Common myeloid progenitor, CD34-positive (primary cell): ENCODE results near the gene EBF4.

Experiments
- CTCF ChIA-PET: fragments of 350-600 bp; sonication (Branson Sonifier 250); formaldehyde crosslinking; loops from one replicate; lab custom pipeline; 2021; ENCODE audit warnings: antibody characterized with exemption; lab: Charles Lee
- POLR2A ChIA-PET: fragments of 350-600 bp; sonication (Branson Sonifier 250); formaldehyde crosslinking; loops from one replicate; lab custom pipeline; 2021; ENCODE audit warnings: antibody characterized with exemption; lab: Charles Lee
- DNase-seq, 3 donors: peaks; one replicate each; pipeline versions ENCODE4 v3.0.0 to v3.0.0-alpha.2; 2013
- H3K27ac ChIP-seq, 2 experiments: 1 replicate in 1 of 2; 2 replicates in 1 of 2; pipeline ENCODE4 v1.7.0; 2013; ENCODE audit warnings: inconsistent platforms in 2 of 2, low read length in 2 of 2, mild to moderate bottlenecking in 2 of 2, low read depth in 1 of 2, moderate library complexity in 1 of 2; ENCODE audit not compliant: severe bottlenecking in 2 of 2, insufficient read depth in 1 of 2, poor library complexity in 1 of 2
- H3K27me3 ChIP-seq, 5 experiments: replicated peaks in 2 of 5; 1 replicate in 3 of 5; 2 replicates in 2 of 5; pipeline versions ENCODE4 v1.6.1 to v1.7.0; 2013; ENCODE audit warnings: low read length in 4 of 5, mild to moderate bottlenecking in 2 of 5, moderate library complexity in 2 of 5, inconsistent platforms in 1 of 5; ENCODE audit not compliant: insufficient read depth in 5 of 5, control insufficient read depth in 4 of 5
- H3K36me3 ChIP-seq, 4 experiments: 1 replicate in 2 of 4; 2 replicates in 2 of 4; pipeline versions ENCODE4 v1.6.1 to v1.7.0; 2013; ENCODE audit warnings: low read length in 3 of 4, control low read depth in 1 of 4, mild to moderate bottlenecking in 1 of 4; ENCODE audit not compliant: control insufficient read depth in 4 of 4, insufficient read depth in 4 of 4
- H3K4me1 ChIP-seq, 4 experiments: 1 replicate in 3 of 4; 2 replicates in 1 of 4; pipeline versions ENCODE4 v1.6.1 to v1.7.1; 2013; ENCODE audit warnings: low read length in 3 of 4, mild to moderate bottlenecking in 3 of 4, control low read depth in 1 of 4, inconsistent platforms in 1 of 4, moderate library complexity in 1 of 4; ENCODE audit not compliant: control insufficient read depth in 4 of 4, insufficient read depth in 4 of 4; ENCODE audit errors: control extremely low read depth in 1 of 4
- H3K4me3 ChIP-seq, 7 experiments: 1 replicate in 4 of 7; 2 replicates in 3 of 7; pipeline versions ENCODE4 v1.5.1 to v1.7.0; 2013; ENCODE audit warnings: mild to moderate bottlenecking in 7 of 7, low read length in 6 of 7, moderate library complexity in 6 of 7, inconsistent platforms in 2 of 7, low read depth in 2 of 7, control low read depth in 1 of 7; ENCODE audit not compliant: insufficient read depth in 4 of 7, control insufficient read depth in 1 of 7; ENCODE audit errors: extremely low read depth in 1 of 7
- H3K9me3 ChIP-seq, 5 experiments: 1 replicate in 4 of 5; 2 replicates in 1 of 5; pipeline versions ENCODE4 v1.6.1 to v1.7.1; 2013; ENCODE audit warnings: low read length in 4 of 5, mild to moderate bottlenecking in 2 of 5, inconsistent platforms in 1 of 5, low read depth in 1 of 5, moderate library complexity in 1 of 5; ENCODE audit not compliant: control insufficient read depth in 4 of 5, insufficient read depth in 2 of 5; ENCODE audit errors: control extremely low read depth in 1 of 5
- WGBS: methylation state at CpG from one replicate; pipeline ENCODE4 v1.1.5; 2013; ENCODE audit not compliant: insufficient coverage; 5-methylcytosine and 5-hydroxymethylcytosine counted together

EBF4 gene

GRCh38 chr20:2778602-2779321 lies 86.2 kb downstream of the EBF4 start:
- H3K9me3 ChIP-seq: peaks cover 0 to 7% (median 2%) of the 10 kb centered on the region in 5 experiments
- ChIA-PET CTCF (interaction anchor here (1.0 kb wide), 2 partner anchors 24 to 914 kb away, joined by 3 to 4 read pairs; no protein-coding TSS in a partner anchor), POLR2A (no interaction called here)
- DNase-seq: no peak
- no peaks in the 10 kb centered on the region for H3K4me1 ChIP-seq
- no peaks in the 10 kb centered on the region for H3K36me3 ChIP-seq
- 100% methylated on average over 7 of the region's 10 CpGs for WGBS
- H3K27ac ChIP-seq: no peak overlapping the region
- H3K27me3 ChIP-seq: no peaks in the 10 kb centered on the region
- H3K4me3 ChIP-seq: no peak overlapping the region

GRCh38 chr20:2780948-2781347 lies 88.4 kb downstream of the EBF4 start:
- Histone ChIP-seq H3K27me3 (no peaks in the 10 kb centered on the region), H3K9me3 (peaks cover 0 to 2% (median 0%) of the 10 kb centered on the region in 5 experiments), H3K36me3 (no peaks in the 10 kb centered on the region), H3K27ac (no peak overlapping the region), H3K4me3 (no peak overlapping the region), H3K4me1 (no peaks in the 10 kb centered on the region)
- WGBS: 49% methylated on average over 2 of the region's 3 CpGs
- DNase-seq: no peak
- CTCF ChIA-PET: interaction anchor here (0.8 to 1.0 kb wide), 2 partner anchors 12 to 25 kb away, joined by 4 read pairs; no protein-coding TSS in a partner anchor
- POLR2A ChIA-PET: no interaction called here

GRCh38 chr20:2783908-2784566 lies 91.5 kb downstream of the EBF4 start:
- no peak overlapping the region for H3K27ac ChIP-seq
- POLR2A ChIA-PET: no interaction called here
- H3K9me3 ChIP-seq: no peaks in the 10 kb centered on the region
- no peaks in the 10 kb centered on the region for H3K4me1 ChIP-seq
- H3K4me3 ChIP-seq: no peak overlapping the region
- DNase-seq: no peak
- WGBS: 96% methylated on average over 4 of the region's 6 CpGs
- CTCF ChIA-PET: no interaction called here
- no peaks in the 10 kb centered on the region for H3K36me3 ChIP-seq
- no peaks in the 10 kb centered on the region for H3K27me3 ChIP-seq

- no peak for DNase-seq
- Histone ChIP-seq H3K4me1 (peaks cover 0 to 10% (median 6%) of the 10 kb centered on the region in 4 experiments), H3K36me3 (peaks cover 5 to 54% (median 44%) of the 10 kb centered on the region in 4 experiments), H3K27me3 (no peaks in the 10 kb centered on the region), H3K9me3 (no peaks in the 10 kb centered on the region), H3K27ac (no peak overlapping the region), H3K4me3 (no peak overlapping the region)
- ChIA-PET POLR2A (interaction anchor here (0.8 kb wide), 1 partner anchor 13 kb away, joined by 3 read pairs; no protein-coding TSS in a partner anchor), CTCF (interaction anchor here (1.4 kb wide), 1 partner anchor 13 kb away, joined by 4 read pairs; no protein-coding TSS in a partner anchor)
- 100% methylated on average over 5 of the region's 6 CpGs for WGBS
Observed at GRCh38 chr20:2793471-2793870, 100.9 kb downstream of the EBF4 start.

- Histone ChIP-seq H3K4me3 (no peak overlapping the region), H3K36me3 (peaks cover 5 to 58% (median 45%) of the 10 kb centered on the region in 4 experiments), H3K27ac (no peak overlapping the region), H3K9me3 (no peaks in the 10 kb centered on the region), H3K27me3 (no peaks in the 10 kb centered on the region), H3K4me1 (peaks cover 0 to 18% (median 14%) of the 10 kb centered on the region in 4 experiments)
- 98% methylated on average over 19 of the region's 23 CpGs for WGBS
- no peak for DNase-seq
- ChIA-PET CTCF (interaction anchor here (0.9 kb wide), 1 partner anchor 40 kb away, joined by 3 read pairs; no protein-coding TSS in a partner anchor), POLR2A (interaction anchor here (1.3 kb wide), 1 partner anchor 17 kb away, joined by 3 read pairs; no protein-coding TSS in a partner anchor)
Observed at GRCh38 chr20:2794202-2794748, 101.7 kb downstream of the EBF4 start.

- ChIA-PET CTCF (interaction anchor here (0.9 kb wide), 1 partner anchor 41 kb away, joined by 3 read pairs; no protein-coding TSS in a partner anchor), POLR2A (interaction anchor here (1.3 kb wide), 1 partner anchor 17 kb away, joined by 3 read pairs; no protein-coding TSS in a partner anchor)
- H3K36me3 ChIP-seq: peaks cover 5 to 58% (median 45%) of the 10 kb centered on the region in 4 experiments
- 83% methylated on average over 9 of the region's 11 CpGs for WGBS
- DNase-seq: no peak
- peaks cover 0 to 25% (median 21%) of the 10 kb centered on the region in 4 experiments for H3K4me1 ChIP-seq
- no peaks in the 10 kb centered on the region for H3K9me3 ChIP-seq
- no peak overlapping the region for H3K4me3 ChIP-seq
- no peaks in the 10 kb centered on the region for H3K27me3 ChIP-seq
- H3K27ac ChIP-seq: no peak overlapping the region
Observed at GRCh38 chr20:2794866-2795447, 102.4 kb downstream of the EBF4 start.
